Thyroid gland (tissue), 4 donors: ENCODE results near the gene LELP1. TPM values are rescaled to one million over a fixed set of nuclear protein-coding genes. Genes with fewer than 3 reads are reported as not detected.

Experiments used
- DNase-seq, 2 donors: peaks; one replicate each; pipeline ENCODE4 v3.0.0-alpha.2; 2019
- H3K27ac ChIP-seq, 3 donors: fragments of 200-600 bp; sonication (generic); 1 replicate in 2 of 3; 2 replicates in 1 of 3; pipeline ENCODE4 v1.5.1; 2016 to 2019; ENCODE audit warnings: mild to moderate bottlenecking in 1 of 3, moderate library complexity in 1 of 3
- H3K27me3 ChIP-seq: fragments of 200-600 bp; sonication (generic); one replicate; pipeline ENCODE4 v1.5.1; 2019
- H3K36me3 ChIP-seq, 2 donors: fragments of 200-600 bp; sonication (generic); one replicate each; pipeline ENCODE4 v1.5.1; 2016 to 2019
- H3K4me1 ChIP-seq, 2 donors: fragments of 200-600 bp; sonication (generic); one replicate each; pipeline ENCODE4 v1.5.1; 2017 to 2019
- H3K4me3 ChIP-seq, 3 donors: fragments of 200-600 bp; sonication (generic); replicated peaks in 1 of 3; 1 replicate in 2 of 3; 2 replicates in 1 of 3; pipeline ENCODE4 v1.5.1; 2016; ENCODE audit warnings: mild to moderate bottlenecking in 1 of 3
- H3K9me3 ChIP-seq: fragments of 200-600 bp; sonication (generic); one replicate; pipeline ENCODE4 v1.5.1; 2017
- CTCF ChIP-seq, 6 experiments: fragments of 200-600 bp in 3 of 6; fragments of 450-650 bp in 3 of 6; sonication (generic) in 3 of 6; IDR thresholded peaks; one replicate each; pipeline ENCODE4 v1.5.1; 2016 to 2019; ENCODE audit warnings: antibody characterized with exemption in 6 of 6, mild to moderate bottlenecking in 2 of 6, inconsistent platforms in 1 of 6, moderate library complexity in 1 of 6
- POLR2A ChIP-seq, 2 donors: fragments of 450-650 bp; IDR thresholded peaks; one replicate each; pipeline ENCODE4 v1.6.1; 2017; ENCODE audit warnings: antibody characterized with exemption in 2 of 2, mild to moderate bottlenecking in 2 of 2, moderate library complexity in 1 of 2
- WGBS, 2 donors: methylation state at CpG; one replicate each; pipeline ENCODE4 v1.1.5; 2017; 5-methylcytosine and 5-hydroxymethylcytosine counted together
- intact Hi-C: fragments of 100-400 bp; cut with DNase I; formaldehyde crosslinking; loops from one replicate; pipeline ENCODE4 v1.15.1; 2023
- total RNA-seq, 4 donors: library from RNA; depleted of rRNA; stranded (reverse); fragments of >200 nt; gene quantifications; one replicate each; pipeline ENCODE4 v1.2.3, GENCODE V29; 2016

The LELP1 gene
- total RNA-seq, 4 donors from 2014 or later, result 3.6 TPM; not detected in 3

- Histone ChIP-seq H3K27me3 (no peaks in the 10 kb centered on the region), H3K9me3 (no peaks in the 10 kb centered on the region), H3K4me1 (no peaks in the 10 kb centered on the region), H3K36me3 (no peaks in the 10 kb centered on the region), H3K27ac (no peak overlapping the region), H3K4me3 (no peak overlapping the region)
- intact Hi-C loops, result no loop called here
- no peak for TF ChIP-seq POLR2A (IDR thresholded peaks at IDR 0.05)
- TF ChIP-seq CTCF (IDR thresholded peaks at IDR 0.05), result no peak
- DNase-seq, result no peak
- WGBS, 2 donors, result 79 to 84% methylated on average over 4 of the region's 4 CpGs
These were observed 42.2 kb downstream of the LELP1 start for GRCh38 chr1:153245466-153245865.

GRCh38 chr1:153246018-153246417, 42.8 kb downstream of the LELP1 start:
- intact Hi-C loops, result no loop called here
- Histone ChIP-seq H3K4me3 (no peak overlapping the region), H3K9me3 (no peaks in the 10 kb centered on the region), H3K27me3 (no peaks in the 10 kb centered on the region), H3K4me1 (no peaks in the 10 kb centered on the region), H3K27ac (no peak overlapping the region), H3K36me3 (no peaks in the 10 kb centered on the region)
- no peak for DNase-seq
- WGBS, 2 donors, result 92 to 100% methylated on average over 1 of the region's 1 CpG
- TF ChIP-seq CTCF (IDR thresholded peaks at IDR 0.05) (no peak), POLR2A (IDR thresholded peaks at IDR 0.05) (no peak)

GRCh38 chr1:153246825-153247224, 43.6 kb downstream of the LELP1 start:
- Histone ChIP-seq H3K27ac (no peak overlapping the region), H3K4me3 (no peak overlapping the region), H3K9me3 (no peaks in the 10 kb centered on the region), H3K4me1 (no peaks in the 10 kb centered on the region), H3K36me3 (no peaks in the 10 kb centered on the region), H3K27me3 (no peaks in the 10 kb centered on the region)
- DNase-seq, result no peak
- WGBS, 2 donors, result 77 to 85% methylated on average over 2 of the region's 2 CpGs
- intact Hi-C loops, result no loop called here
- TF ChIP-seq CTCF (IDR thresholded peaks at IDR 0.05) (no peak), POLR2A (IDR thresholded peaks at IDR 0.05) (no peak)

- Histone ChIP-seq H3K4me1 (no peaks in the 10 kb centered on the region), H3K9me3 (no peaks in the 10 kb centered on the region), H3K36me3 (no peaks in the 10 kb centered on the region), H3K27me3 (no peaks in the 10 kb centered on the region), H3K27ac (no peak overlapping the region), H3K4me3 (no peak overlapping the region)
- no peak for TF ChIP-seq CTCF (IDR thresholded peaks at IDR 0.05)
- no peak for TF ChIP-seq POLR2A (IDR thresholded peaks at IDR 0.05)
- WGBS, 2 donors, result 56 to 69% methylated on average over 5 of the region's 5 CpGs
- no peak for DNase-seq
- intact Hi-C loops, result no loop called here
These were observed 45.1 kb downstream of the LELP1 start for GRCh38 chr1:153248176-153248879.

GRCh38 chr1:153250166-153250565, 46.9 kb downstream of the LELP1 start:
- no peak for DNase-seq
- Histone ChIP-seq H3K4me3 (no peak overlapping the region), H3K4me1 (no peaks in the 10 kb centered on the region), H3K9me3 (no peaks in the 10 kb centered on the region), H3K27me3 (no peaks in the 10 kb centered on the region), H3K36me3 (no peaks in the 10 kb centered on the region), H3K27ac (no peak overlapping the region)
- TF ChIP-seq CTCF (IDR thresholded peaks at IDR 0.05) (no peak), POLR2A (IDR thresholded peaks at IDR 0.05) (no peak)
- intact Hi-C loops, result no loop called here
- 58 to 63% methylated on average over 1 of the region's 1 CpG for WGBS, 2 donors
